ENCODE results near the gene WRAP73. TPM values are rescaled to one million over a fixed set of nuclear protein-coding genes. Genes with fewer than 3 reads are reported as not detected.

WRAP73 gene
- total and polyA plus RNA-seq, 12 donors = 7.5 to 16.5 (median 10.3) TPM

- intact Hi-C loops (cut with DNase I) = no loop called here
- no peak for DNase-seq
Observed at GRCh38 chr1:3638027-3638426, 11.9 kb downstream of the WRAP73 start.

GRCh38 chr1:3636531-3636930, 13.4 kb downstream of the WRAP73 start:
- Histone ChIP-seq H3K9me3 (no peaks in the 10 kb centered on the region), H3K36me3 (peaks cover 0 to 100% (median 59%) of the 10 kb centered on the region in 9 donors), H3K27me3 (no peaks in the 10 kb centered on the region), H3K4me1 (no peaks in the 10 kb centered on the region), H3K4me3 (no peak overlapping the region), H3K27ac (no peak overlapping the region)
- intact Hi-C loops (cut with DNase I) = no loop called here
- TF ChIP-seq CTCF (IDR thresholded peaks at IDR 0.05) = no peak
- WGBS, 2 donors = 94 to 96% methylated on average over 11 of the region's 11 CpGs
- DNase-seq = no peak
- no peak for ATAC-seq

More at GRCh38 chr1:3638027-3638426, 11.9 kb downstream of the WRAP73 start:
- Histone ChIP-seq H3K27me3 (no peaks in the 10 kb centered on the region), H3K4me1 (no peaks in the 10 kb centered on the region), H3K9me3 (no peaks in the 10 kb centered on the region), H3K36me3 (peaks cover 0 to 94% (median 44%) of the 10 kb centered on the region in 9 donors), H3K27ac (no peak overlapping the region), H3K4me3 (no peak overlapping the region)
- TF ChIP-seq CTCF (IDR thresholded peaks at IDR 0.05) = no peak
- no peak for ATAC-seq
- WGBS, 2 donors = 92 to 94% methylated on average over 12 of the region's 12 CpGs

GRCh38 chr1:3636080-3636479, 13.8 kb downstream of the WRAP73 start:
- no peak overlapping the region for H3K27ac ChIP-seq
- 93 to 94% methylated on average over 14 of the region's 14 CpGs for WGBS, 2 donors

DNA sequence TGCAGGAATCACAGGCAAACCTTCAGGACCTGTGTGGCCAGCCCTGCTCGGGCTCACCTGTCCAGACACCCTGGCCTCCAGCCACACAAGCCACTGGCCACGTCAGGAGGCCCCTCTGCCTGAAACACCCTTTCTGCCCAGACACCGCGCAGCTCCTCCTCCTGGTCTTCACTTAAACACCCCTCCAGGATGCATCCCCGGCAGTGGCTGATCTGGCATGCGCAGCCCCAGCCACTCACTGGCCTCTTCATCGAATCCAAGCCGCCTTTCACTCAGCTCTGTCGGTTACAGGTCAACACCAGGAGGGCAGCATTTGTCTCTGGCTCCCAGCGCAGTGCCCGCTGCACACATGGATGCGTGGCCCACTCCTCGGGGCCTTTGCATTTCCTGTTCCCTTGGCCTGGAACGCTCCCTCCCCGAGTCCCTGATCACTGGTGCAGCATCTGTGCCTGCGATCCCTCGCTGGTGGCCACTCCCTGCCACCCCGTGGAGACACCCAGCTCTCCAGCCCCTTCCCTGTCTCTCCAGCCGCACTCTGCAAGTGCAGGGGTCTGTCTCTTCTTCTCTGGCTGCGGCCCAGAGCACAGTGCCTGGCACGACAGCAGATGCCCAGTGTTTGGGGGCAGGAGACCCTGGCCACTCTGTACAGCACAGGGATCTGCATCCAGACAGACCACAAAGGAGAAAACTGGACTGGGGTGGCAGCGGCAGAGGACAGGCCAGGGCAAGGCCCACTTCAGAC, 15.7 kb downstream of the WRAP73 start:
- H3K4me1 ChIP-seq = peaks cover 0 to 7% (median 0%) of the 10 kb centered on the region in 9 donors
- intact Hi-C loops (cut with DNase I) = no loop called here
- no peak overlapping the region for H3K27ac ChIP-seq
- ATAC-seq (no peak), DNase-seq (no peak)
- H3K4me3 ChIP-seq = no peak overlapping the region
- H3K27me3 ChIP-seq = no peaks in the 10 kb centered on the region
- WGBS, 2 donors = 93 to 95% methylated on average over 22 of the region's 22 CpGs
- no peak for TF ChIP-seq CTCF (IDR thresholded peaks at IDR 0.05)
- H3K9me3 ChIP-seq = no peaks in the 10 kb centered on the region
- peaks cover 0 to 100% (median 72%) of the 10 kb centered on the region in 9 donors for H3K36me3 ChIP-seq

More at GRCh38 chr1:3636080-3636479, 13.8 kb downstream of the WRAP73 start:
- no peak for TF ChIP-seq CTCF (IDR thresholded peaks at IDR 0.05)
- Histone ChIP-seq H3K9me3 (no peaks in the 10 kb centered on the region), H3K4me3 (no peak overlapping the region), H3K27me3 (no peaks in the 10 kb centered on the region), H3K36me3 (peaks cover 0 to 100% (median 64%) of the 10 kb centered on the region in 9 donors), H3K4me1 (no peaks in the 10 kb centered on the region)
- DNase-seq = no peak
- intact Hi-C loops (cut with DNase I) = no loop called here
- ATAC-seq = no peak
